Stomach (tissue), 4 donors: ENCODE results near the gene TTC28.

Experiments
- EP300 ChIP-seq: sonication (generic); formaldehyde crosslinking; IDR thresholded peaks from one replicate; pipeline ENCODE4 v1.6.1; 2017; ENCODE audit warnings: antibody characterized with exemption
- POLR2A ChIP-seq, 4 donors: fragments of 450-650 bp; IDR thresholded peaks; one replicate each; pipeline ENCODE4 v1.6.1; 2016; ENCODE audit warnings: antibody characterized with exemption in 4 of 4, control low read depth in 2 of 4, mild to moderate bottlenecking in 1 of 4, moderate library complexity in 1 of 4
- POLR2AphosphoS5 ChIP-seq, 3 donors: sonication (generic); formaldehyde crosslinking; IDR thresholded peaks; one replicate each; pipeline ENCODE4 v1.6.1; 2016; ENCODE audit warnings: antibody characterized with exemption in 3 of 3
- TF ChIP-seq, protein P1 (sequence below), 7 experiments: fragments of 450-650 bp in 4 of 7; fragments of 200-600 bp in 3 of 7; sonication (generic) in 3 of 7; IDR thresholded peaks; one replicate each; pipeline ENCODE4 v1.5.1; 2016 to 2019; ENCODE audit warnings: antibody characterized with exemption in 7 of 7, control low read depth in 2 of 7, mild to moderate bottlenecking in 1 of 7

DNA sequence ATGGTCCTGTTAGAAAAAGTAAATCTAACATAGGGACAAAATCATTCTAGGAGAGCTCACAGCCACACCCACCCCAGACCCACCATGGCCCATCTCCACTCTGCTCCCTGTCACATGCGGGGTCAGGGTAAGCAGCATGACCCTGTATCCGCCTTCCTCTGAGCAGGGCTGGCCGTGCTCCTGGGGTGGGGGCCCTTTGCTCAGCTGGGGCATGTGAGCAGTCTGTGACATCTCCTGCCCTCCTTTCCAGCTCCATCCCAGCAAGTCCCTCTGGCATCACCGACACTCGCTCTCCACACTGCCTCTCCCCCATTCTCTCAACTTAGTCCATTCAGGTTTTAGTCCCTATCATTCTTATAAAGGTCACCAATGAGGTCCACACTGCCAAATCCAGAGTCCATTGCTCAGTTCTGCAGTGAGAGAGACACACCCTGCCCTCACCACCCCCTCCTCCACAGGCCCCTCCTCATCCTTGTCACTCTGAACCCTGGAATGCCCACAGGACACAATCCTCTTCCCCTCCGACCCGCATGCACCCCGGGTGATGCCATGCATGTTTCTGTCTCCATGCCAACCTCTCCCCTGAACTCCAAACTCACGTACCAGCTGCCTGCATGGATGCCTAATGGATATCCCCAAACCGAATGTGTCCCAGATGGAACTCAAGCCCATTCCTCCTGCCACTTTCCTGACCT lies 695.5 kb downstream of the TTC28 start:
- TF ChIP-seq, protein P1, sequence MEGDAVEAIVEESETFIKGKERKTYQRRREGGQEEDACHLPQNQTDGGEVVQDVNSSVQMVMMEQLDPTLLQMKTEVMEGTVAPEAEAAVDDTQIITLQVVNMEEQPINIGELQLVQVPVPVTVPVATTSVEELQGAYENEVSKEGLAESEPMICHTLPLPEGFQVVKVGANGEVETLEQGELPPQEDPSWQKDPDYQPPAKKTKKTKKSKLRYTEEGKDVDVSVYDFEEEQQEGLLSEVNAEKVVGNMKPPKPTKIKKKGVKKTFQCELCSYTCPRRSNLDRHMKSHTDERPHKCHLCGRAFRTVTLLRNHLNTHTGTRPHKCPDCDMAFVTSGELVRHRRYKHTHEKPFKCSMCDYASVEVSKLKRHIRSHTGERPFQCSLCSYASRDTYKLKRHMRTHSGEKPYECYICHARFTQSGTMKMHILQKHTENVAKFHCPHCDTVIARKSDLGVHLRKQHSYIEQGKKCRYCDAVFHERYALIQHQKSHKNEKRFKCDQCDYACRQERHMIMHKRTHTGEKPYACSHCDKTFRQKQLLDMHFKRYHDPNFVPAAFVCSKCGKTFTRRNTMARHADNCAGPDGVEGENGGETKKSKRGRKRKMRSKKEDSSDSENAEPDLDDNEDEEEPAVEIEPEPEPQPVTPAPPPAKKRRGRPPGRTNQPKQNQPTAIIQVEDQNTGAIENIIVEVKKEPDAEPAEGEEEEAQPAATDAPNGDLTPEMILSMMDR (IDR thresholded peaks at IDR 0.05), result no peak
- no peak for TF ChIP-seq POLR2AphosphoS5 (IDR thresholded peaks at IDR 0.05)
- no peak for TF ChIP-seq EP300
- TF ChIP-seq POLR2A (IDR thresholded peaks at IDR 0.05), result no peak
